RWPE1 (cell line): ENCODE results near the gene BTF3.

Source experiments
- CTCF ChIA-PET: fragments of 350-600 bp; sonication (Branson Sonifier 250); formaldehyde crosslinking; extraction: SDS; loops from one replicate; lab custom pipeline; 2021; lab: Yijun Ruan, JAX
- POLR2A ChIA-PET: fragments of 400-600 bp; formaldehyde crosslinking; extraction: SDS; loops from one replicate; lab custom pipeline; 2020; ENCODE audit warnings: antibody characterized with exemption; ENCODE audit not compliant: low non-redundant PET; lab: Yijun Ruan, JAX
- DNase-seq: peaks from one replicate; pipeline ENCODE4 v3.0.0; 2012; ENCODE audit warnings: low spot score
- H3K27ac ChIP-seq: fragments of 450-650 bp; 2 replicates; pipeline ENCODE4 v1.5.1; 2017
- CTCF ChIP-seq: fragments of 450-650 bp; conservative IDR thresholded peaks from 2 replicates; pipeline ENCODE4 v1.5.1; 2017; ENCODE audit warnings: low read depth, mild to moderate bottlenecking

The BTF3 gene

GRCh38 chr5:73491155-73491554 is 7.1 kb upstream of the BTF3 start:
- no peak for TF ChIP-seq CTCF
- ChIA-PET POLR2A (no interaction called here), CTCF (no interaction called here)
- no peak overlapping the region for H3K27ac ChIP-seq
- no peak for DNase-seq

GRCh38 chr5:73493421-73493820 is 4.8 kb upstream of the BTF3 start:
- ChIA-PET POLR2A (no interaction called here), CTCF (interaction anchor here (0.6 kb wide), 1 partner anchor 43 kb away, joined by 3 read pairs; no protein-coding TSS in a partner anchor)
- no peak overlapping the region for H3K27ac ChIP-seq
- TF ChIP-seq CTCF = no peak
- DNase-seq = no peak

GRCh38 chr5:73494721-73495120 is 3.5 kb upstream of the BTF3 start:
- no peak overlapping the region for H3K27ac ChIP-seq
- no peak for TF ChIP-seq CTCF
- POLR2A ChIA-PET = no interaction called here
- no peak for DNase-seq
- CTCF ChIA-PET = interaction anchor here (0.6 kb wide), 1 partner anchor 291 kb away, joined by 3 read pairs; no protein-coding TSS in a partner anchor

GRCh38 chr5:73495772-73496335 is 2.4 kb upstream of the BTF3 start:
- no peak for TF ChIP-seq CTCF
- ChIA-PET POLR2A (interaction anchor here (0.6 kb wide), 1 partner anchor 47 kb away, joined by 3 read pairs; the partner anchor contains the start of gene FOXD1), CTCF (interaction anchor here (0.8 to 2.2 kb wide), 7 partner anchors 12 to 419 kb away, joined by 3 to 10 read pairs (median 5); no protein-coding TSS in a partner anchor)
- no peak overlapping the region for H3K27ac ChIP-seq
- no peak for DNase-seq

GRCh38 chr5:73496984-73497457 is 1.2 kb upstream of the BTF3 start:
- peak; percentile 75 for TF ChIP-seq CTCF
- no peak overlapping the region for H3K27ac ChIP-seq
- peak; percentile 90 for DNase-seq
- ChIA-PET CTCF (interaction anchor here (0.5 to 2.9 kb wide), 18 partner anchors 9 to 420 kb away, joined by 3 to 12 read pairs (median 4); no protein-coding TSS in a partner anchor), POLR2A (interaction anchor here (1.0 kb wide), 1 partner anchor 44 kb away, joined by 3 read pairs; no protein-coding TSS in a partner anchor)

- peak overlapping the region; percentile 96 for H3K27ac ChIP-seq
- CTCF ChIA-PET = interaction anchor here (0.6 to 2.9 kb wide), 10 partner anchors 20 to 281 kb away, joined by 3 to 12 read pairs (median 5); partner anchors contain the start of gene FOXD1
- TF ChIP-seq CTCF = no peak
- POLR2A ChIA-PET = interaction anchor here (0.6 to 1.0 kb wide), 3 partner anchors 44 to 181 kb away, joined by 3 to 4 read pairs (median 3); no protein-coding TSS in a partner anchor
- DNase-seq = no peak
Measured at GRCh38 chr5:73497497-73498056, 665 bp upstream of the BTF3 start.
